Osteocyte (in vitro differentiated cells): ENCODE data around the gene CYP3A7. TPM values are rescaled to one million over a fixed set of nuclear protein-coding genes. Genes with fewer than 3 reads are reported as not detected.
"Not testable (repeated sequence)": the region's sequence is repeated elsewhere in the genome, so short reads cannot be mapped to it uniquely, and the experiment has no call there.

ENCODE experiments used
- DNase-seq: peaks from one replicate; pipeline ENCODE4 v3.0.0; 2021; ENCODE audit warnings: mixed read lengths; ENCODE audit not compliant: unreplicated experiment; ENCODE audit errors: extremely low spot score
- H3K27ac Mint-ChIP-seq: one replicate; pipeline ENCODE4 v1.8.0; 2021; ENCODE audit warnings: mild to moderate bottlenecking, mixed read lengths; ENCODE audit not compliant: unreplicated experiment
- H3K27me3 Mint-ChIP-seq: one replicate; pipeline ENCODE4 v1.8.0; 2021; ENCODE audit warnings: mixed read lengths; ENCODE audit not compliant: unreplicated experiment
- H3K36me3 Mint-ChIP-seq: one replicate; pipeline ENCODE4 v1.8.0; 2021; ENCODE audit warnings: mixed read lengths; ENCODE audit not compliant: unreplicated experiment
- H3K4me1 Mint-ChIP-seq: one replicate; pipeline ENCODE4 v1.8.0; 2021; ENCODE audit warnings: mixed read lengths; ENCODE audit not compliant: unreplicated experiment
- H3K4me3 Mint-ChIP-seq: one replicate; pipeline ENCODE4 v1.8.0; 2021; ENCODE audit warnings: mild to moderate bottlenecking, moderate library complexity, mixed read lengths; ENCODE audit not compliant: unreplicated experiment
- H3K9me3 Mint-ChIP-seq: one replicate; pipeline ENCODE4 v1.8.0; 2021; ENCODE audit warnings: mixed read lengths; ENCODE audit not compliant: unreplicated experiment
- total RNA-seq: library from RNA; stranded (reverse); gene quantifications from 2 replicates; pipeline ENCODE4 v1.2.1, GENCODE V29; 2021
- TF ChIP-seq, protein P1 (sequence below): fragments of 200-600 bp; sonication (generic); IDR thresholded peaks from 2 replicates; pipeline ENCODE4 v1.5.0; 2021; ENCODE audit warnings: antibody characterized with exemption, mild to moderate bottlenecking, moderate library complexity

The CYP3A7 gene
- total RNA-seq, 1 donor from 2014 or later, result not detected

DNA sequence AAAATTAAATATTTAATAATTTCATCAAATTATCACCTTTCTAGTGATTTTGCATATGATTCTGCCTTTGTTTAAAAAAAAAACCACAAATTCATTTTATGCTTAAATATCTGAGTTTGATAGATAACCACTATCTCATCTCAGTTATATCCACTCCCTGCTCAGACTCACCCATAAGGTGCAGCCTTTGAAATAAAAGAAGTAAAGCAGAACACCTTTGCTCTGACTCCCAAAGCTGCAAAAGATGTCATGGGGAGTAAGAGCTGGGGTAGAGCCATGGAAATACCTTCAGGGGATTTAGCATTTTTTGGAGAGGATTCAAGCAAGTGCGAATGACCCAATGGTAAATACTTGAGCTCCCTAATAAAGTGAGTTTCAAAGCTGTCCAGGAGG, 40.1 kb downstream of the CYP3A7 start:
- H3K4me1 Mint-ChIP-seq, result peaks cover 2% of the 10 kb centered on the region
- no peak overlapping the region for H3K27ac Mint-ChIP-seq
- TF ChIP-seq, protein P1, sequence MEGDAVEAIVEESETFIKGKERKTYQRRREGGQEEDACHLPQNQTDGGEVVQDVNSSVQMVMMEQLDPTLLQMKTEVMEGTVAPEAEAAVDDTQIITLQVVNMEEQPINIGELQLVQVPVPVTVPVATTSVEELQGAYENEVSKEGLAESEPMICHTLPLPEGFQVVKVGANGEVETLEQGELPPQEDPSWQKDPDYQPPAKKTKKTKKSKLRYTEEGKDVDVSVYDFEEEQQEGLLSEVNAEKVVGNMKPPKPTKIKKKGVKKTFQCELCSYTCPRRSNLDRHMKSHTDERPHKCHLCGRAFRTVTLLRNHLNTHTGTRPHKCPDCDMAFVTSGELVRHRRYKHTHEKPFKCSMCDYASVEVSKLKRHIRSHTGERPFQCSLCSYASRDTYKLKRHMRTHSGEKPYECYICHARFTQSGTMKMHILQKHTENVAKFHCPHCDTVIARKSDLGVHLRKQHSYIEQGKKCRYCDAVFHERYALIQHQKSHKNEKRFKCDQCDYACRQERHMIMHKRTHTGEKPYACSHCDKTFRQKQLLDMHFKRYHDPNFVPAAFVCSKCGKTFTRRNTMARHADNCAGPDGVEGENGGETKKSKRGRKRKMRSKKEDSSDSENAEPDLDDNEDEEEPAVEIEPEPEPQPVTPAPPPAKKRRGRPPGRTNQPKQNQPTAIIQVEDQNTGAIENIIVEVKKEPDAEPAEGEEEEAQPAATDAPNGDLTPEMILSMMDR, result no peak
- peaks cover 11% of the 10 kb centered on the region for H3K9me3 Mint-ChIP-seq
- no peak for DNase-seq
- no peaks in the 10 kb centered on the region for H3K36me3 Mint-ChIP-seq
- H3K27me3 Mint-ChIP-seq, result peaks cover 32% of the 10 kb centered on the region
- no peak overlapping the region for H3K4me3 Mint-ChIP-seq

DNA sequence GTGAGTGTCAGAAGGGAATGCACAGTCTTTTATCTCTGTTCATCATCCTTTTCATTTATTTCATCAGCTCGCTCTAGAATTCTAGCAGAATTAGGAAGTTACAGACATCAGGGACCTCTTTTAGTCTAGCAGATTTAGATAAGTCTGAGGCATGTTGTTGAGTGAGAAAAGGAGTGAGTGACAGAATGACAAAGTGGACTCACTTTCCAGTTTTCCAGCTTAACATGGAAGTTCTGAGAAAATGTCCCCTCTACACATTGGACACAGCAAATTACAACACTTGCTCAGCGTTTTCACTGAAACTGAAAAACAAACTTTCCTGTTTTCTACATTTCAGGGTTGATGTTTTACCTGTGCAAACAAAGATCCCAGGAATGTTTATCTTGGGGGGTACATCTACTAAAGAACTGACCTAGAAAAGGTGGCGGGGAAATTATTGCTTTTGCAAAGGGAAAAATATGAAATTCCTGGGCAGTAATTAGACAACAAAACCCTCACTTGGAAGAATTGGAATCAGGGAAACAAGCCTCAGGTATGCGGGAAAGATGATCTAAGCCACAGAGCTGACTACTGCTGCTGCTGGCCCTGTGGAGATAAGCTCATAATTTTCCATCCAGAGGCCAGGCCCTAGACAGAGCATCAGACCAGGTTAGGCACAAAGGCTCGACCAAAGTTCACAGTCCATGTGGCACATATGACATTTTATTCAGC, 40.6 kb downstream of the CYP3A7 start:
- Mint-ChIP-seq H3K4me3 (no peak overlapping the region), H3K27ac (no peak overlapping the region), H3K36me3 (no peaks in the 10 kb centered on the region), H3K4me1 (peaks cover 2% of the 10 kb centered on the region), H3K27me3 (peaks cover 27% of the 10 kb centered on the region), H3K9me3 (peaks cover 11% of the 10 kb centered on the region)
- TF ChIP-seq, protein P1, result no peak
- no peak for DNase-seq

DNA sequence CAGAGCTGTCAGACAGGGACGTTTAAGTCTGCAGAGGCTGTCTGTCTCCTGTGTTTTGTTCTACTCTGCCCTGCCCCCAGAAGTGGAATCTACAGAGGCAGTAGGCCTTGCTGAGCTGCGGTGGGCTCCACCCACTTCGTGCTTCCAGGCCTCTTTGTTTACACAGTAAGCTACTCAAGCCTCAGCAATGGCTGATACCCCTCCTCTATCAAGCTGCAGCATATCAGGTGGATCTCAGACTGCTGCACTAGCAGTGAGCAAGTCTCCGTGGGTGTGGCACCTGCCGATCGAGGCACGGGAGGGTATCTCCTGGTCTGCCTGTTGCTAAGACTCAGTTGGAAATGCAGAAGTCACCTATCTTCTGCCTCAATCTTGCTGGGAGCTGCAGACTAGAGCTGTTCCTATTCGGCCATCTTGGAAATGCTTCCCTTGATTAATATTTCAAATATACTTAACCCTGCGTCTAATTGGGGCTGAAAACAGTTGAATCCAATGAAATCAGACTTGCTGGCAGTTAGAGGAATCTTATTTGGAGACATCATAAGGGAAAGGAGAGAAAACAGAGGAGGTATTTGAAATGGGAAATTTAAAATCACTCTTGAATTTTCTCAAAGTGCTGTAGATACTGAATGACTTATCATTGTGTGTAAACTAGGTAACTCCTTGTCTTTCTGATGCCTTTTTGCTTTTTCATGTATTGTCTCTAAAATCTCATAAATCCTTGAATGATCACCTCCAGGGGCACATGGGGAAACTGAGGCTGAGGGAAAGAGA, 41.4 kb downstream of the CYP3A7 start:
- H3K4me1 Mint-ChIP-seq, result no peaks in the 10 kb centered on the region
- peaks cover 11% of the 10 kb centered on the region for H3K9me3 Mint-ChIP-seq
- H3K27ac Mint-ChIP-seq, result no peak overlapping the region
- DNase-seq, result no peak
- H3K27me3 Mint-ChIP-seq, result peaks cover 23% of the 10 kb centered on the region
- TF ChIP-seq, protein P1, result no peak
- no peak overlapping the region for H3K4me3 Mint-ChIP-seq
- no peaks in the 10 kb centered on the region for H3K36me3 Mint-ChIP-seq

DNA sequence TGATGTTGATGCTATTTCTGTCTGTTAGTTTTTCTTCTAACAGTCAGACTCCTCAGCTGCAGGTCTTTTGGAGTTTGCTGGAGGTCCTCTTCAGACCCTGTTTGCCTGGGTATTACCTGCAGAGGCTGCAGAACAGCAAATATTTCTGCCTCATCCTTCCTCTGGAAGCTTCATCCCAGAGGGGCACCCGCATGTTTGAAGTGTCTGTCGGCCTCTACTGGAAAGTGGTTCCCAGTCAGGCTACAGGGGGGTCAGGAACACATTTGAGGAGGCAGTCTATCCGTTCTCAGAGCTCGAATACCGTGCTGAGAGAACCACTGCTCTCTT, 41.9 kb downstream of the CYP3A7 start:
- peaks cover 11% of the 10 kb centered on the region for H3K9me3 Mint-ChIP-seq
- no peak for DNase-seq
- peaks cover 23% of the 10 kb centered on the region for H3K27me3 Mint-ChIP-seq
- H3K36me3 Mint-ChIP-seq, result no peaks in the 10 kb centered on the region
- H3K4me3 Mint-ChIP-seq, result no peak overlapping the region
- no peak overlapping the region for H3K27ac Mint-ChIP-seq
- no peaks in the 10 kb centered on the region for H3K4me1 Mint-ChIP-seq
- TF ChIP-seq, protein P1, result no peak

DNA sequence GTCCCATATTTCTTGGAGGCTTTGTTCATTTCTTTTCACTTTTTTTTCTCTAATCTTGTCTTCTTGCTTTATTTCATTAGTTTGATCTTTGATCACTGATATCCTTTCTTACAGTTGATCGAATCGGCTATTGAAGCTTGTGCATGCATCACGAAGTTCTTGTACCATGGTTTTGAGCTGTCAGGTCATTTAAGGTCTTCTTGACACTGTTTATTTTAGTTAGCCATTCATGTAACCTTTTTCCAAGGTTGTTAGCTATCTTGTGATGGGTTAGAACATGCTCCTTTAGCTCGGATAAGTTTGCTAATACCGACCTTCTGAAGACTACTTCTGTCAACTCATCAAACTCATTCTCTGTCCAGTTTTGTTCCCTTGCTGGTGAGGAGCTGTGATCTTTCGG, 42.4 kb downstream of the CYP3A7 start:
- H3K27ac Mint-ChIP-seq, DNase-seq, H3K4me1 Mint-ChIP-seq, H3K36me3 Mint-ChIP-seq, H3K4me3 Mint-ChIP-seq: not testable (repeated sequence)
- Mint-ChIP-seq H3K27me3 (peaks cover 23% of the 10 kb centered on the region), H3K9me3 (peaks cover 11% of the 10 kb centered on the region)

DNA sequence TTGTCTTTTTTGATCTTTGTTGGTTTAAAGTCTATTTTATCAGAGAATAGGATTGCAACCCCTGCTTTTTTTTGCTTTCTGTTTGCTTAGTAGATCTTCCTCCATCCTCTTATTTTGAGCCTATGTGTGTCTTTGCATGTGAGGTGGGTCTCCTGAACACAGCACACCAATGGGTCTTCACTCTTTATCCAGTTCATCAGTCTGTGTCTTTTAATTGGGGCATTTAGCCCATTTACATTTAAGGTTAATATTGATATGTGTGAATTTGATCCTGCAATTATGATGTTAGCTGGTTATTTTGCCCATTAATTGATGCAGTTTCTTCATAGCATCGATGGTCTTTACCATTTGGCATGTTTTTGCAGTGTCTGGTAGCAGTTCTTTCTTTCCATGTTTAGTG, 43.3 kb downstream of the CYP3A7 start:
- peaks cover 21% of the 10 kb centered on the region for H3K27me3 Mint-ChIP-seq
- not testable (repeated sequence) for DNase-seq, H3K27ac Mint-ChIP-seq, H3K36me3 Mint-ChIP-seq, H3K4me1 Mint-ChIP-seq, H3K4me3 Mint-ChIP-seq
- peaks cover 11% of the 10 kb centered on the region for H3K9me3 Mint-ChIP-seq

DNA sequence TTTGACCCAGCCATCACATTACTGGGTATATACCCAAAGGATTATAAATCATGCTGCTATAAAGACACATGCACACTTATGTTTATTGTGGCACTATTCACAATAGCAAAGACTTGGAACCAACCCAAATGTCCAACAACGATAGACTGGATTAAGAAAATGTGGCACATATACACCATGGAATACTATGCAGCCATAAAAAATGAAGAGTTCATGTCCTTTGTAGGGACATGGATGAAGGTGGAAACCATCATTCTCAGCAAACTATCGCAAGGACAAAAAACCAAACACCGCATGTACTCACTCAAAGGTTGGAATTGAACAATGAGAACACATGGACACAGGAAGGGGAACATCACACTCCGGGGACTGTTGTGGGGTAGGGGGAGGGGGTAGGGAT, 44.1 kb downstream of the CYP3A7 start:
- H3K27ac Mint-ChIP-seq, H3K4me3 Mint-ChIP-seq, H3K36me3 Mint-ChIP-seq, H3K4me1 Mint-ChIP-seq, DNase-seq: not testable (repeated sequence)
- H3K9me3 Mint-ChIP-seq, result peaks cover 11% of the 10 kb centered on the region
- peaks cover 21% of the 10 kb centered on the region for H3K27me3 Mint-ChIP-seq

DNA sequence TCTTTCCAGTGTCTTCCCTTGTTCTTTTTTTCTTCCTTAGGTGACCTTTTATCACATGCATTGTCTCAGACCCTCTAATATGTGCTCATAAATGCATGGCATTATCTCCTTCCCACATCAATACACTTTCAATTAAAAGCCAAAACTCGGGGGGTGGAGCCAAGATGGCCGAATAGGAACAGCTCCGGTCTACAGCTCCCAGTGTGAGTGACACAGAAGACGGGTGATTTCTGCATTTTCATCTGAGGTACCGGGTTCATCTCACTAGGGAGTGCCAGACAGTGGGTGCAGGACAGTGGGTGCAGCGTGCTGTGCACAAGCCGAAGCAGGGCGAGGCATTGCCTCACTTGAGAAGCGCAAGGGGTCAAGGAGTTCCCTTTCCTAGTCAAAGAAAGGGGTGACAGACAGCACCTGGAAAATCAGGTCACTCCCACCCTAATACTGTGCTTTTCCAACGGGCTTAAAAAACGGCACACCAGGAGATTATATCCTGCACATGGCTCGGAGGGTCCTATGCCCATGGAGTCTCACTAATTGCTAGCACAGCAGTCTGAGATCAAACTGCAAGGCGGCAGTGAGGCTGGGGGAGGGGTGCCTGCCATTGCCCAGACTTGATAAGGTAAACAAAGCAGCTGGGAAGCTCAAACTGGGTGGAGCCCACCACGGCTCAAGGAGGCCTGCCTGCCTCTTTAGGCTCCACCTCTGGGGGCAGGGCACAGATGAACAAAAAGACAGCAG, 49.0 kb downstream of the CYP3A7 start:
- H3K27me3 Mint-ChIP-seq, DNase-seq, H3K27ac Mint-ChIP-seq: not testable (repeated sequence)

More for the DNA sequence above, 49.0 kb downstream of the CYP3A7 start:
- H3K36me3 Mint-ChIP-seq, H3K4me3 Mint-ChIP-seq, H3K4me1 Mint-ChIP-seq: not testable (repeated sequence)
- H3K9me3 Mint-ChIP-seq, result peaks cover 19% of the 10 kb centered on the region
